GM18499 (cell line): ENCODE data around the gene RHBDL3.
"Not testable (repeated sequence)": the region's sequence is repeated elsewhere in the genome, so short reads cannot be mapped to it uniquely, and the experiment has no call there.

Experiments
- ATAC-seq: cut with Tn5 transposase; IDR thresholded peaks from one replicate; pipeline ENCODE4 v1.9.1; 2021; ENCODE audit warnings: moderate number of reproducible peaks; ENCODE audit not compliant: insufficient read depth, unreplicated experiment

Gene RHBDL3

GRCh38 chr17:32319548-32319905 is 53.9 kb downstream of the RHBDL3 start:
- no peak for ATAC-seq

DNA sequence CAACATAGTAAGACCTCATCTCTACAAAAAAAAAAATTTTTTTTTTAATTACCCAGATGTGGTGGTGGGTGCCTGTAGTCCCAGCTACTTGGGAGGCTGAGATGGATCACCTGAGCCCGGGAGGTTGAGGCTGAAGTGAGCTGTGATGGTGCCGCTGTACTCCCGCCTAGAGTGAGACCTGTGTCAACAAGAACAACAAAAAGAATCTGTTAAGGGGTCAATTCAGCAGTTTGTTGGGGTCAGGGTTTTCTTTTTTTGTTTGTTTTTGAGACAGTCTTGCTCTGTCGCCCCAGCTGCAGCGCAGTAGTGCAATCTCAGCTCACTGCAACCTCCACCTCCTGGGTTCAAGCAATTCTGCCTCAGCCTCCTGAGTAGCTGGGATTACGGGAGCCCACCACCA is 54.4 kb downstream of the RHBDL3 start:
- not testable (repeated sequence) for ATAC-seq

DNA sequence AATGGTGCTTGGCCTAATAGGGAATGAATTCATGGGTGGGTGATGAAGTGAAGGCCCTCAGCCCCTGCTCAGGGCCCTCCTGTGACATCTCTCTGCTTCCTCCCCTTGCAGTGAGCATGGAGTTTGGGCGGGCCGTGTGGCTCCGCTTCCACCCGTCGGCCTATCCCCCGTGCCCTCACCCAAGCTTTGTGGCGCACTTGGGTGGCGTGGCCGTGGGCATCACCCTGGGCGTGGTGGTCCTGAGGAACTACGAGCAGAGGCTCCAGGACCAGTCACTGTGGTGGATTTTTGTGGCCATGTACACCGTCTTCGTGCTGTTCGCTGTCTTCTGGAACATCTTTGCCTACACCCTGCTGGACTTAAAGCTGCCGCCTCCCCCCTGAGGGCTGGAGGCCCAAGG is 55.2 kb downstream of the RHBDL3 start:
- no peak for ATAC-seq

DNA sequence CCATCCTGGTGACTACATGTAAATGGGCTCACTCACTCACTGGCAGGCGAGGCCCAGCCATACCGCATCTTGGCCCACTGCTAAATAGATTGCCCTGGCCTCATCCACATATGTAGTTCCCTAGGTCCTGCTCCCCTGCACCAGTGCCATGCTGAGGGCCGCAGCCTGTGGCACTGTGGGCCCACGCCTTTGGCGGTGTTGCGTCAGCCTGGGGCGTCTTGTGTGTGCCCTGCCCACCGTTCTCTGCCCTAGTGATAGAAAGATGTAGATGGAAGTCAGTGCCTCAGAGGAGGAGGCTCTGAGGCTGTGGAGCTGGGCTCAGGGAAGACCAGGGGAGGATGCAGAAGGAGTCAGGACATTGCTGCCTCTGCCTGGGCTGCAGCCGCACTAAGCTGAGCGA is 57.4 kb downstream of the RHBDL3 start:
- no peak for ATAC-seq

DNA sequence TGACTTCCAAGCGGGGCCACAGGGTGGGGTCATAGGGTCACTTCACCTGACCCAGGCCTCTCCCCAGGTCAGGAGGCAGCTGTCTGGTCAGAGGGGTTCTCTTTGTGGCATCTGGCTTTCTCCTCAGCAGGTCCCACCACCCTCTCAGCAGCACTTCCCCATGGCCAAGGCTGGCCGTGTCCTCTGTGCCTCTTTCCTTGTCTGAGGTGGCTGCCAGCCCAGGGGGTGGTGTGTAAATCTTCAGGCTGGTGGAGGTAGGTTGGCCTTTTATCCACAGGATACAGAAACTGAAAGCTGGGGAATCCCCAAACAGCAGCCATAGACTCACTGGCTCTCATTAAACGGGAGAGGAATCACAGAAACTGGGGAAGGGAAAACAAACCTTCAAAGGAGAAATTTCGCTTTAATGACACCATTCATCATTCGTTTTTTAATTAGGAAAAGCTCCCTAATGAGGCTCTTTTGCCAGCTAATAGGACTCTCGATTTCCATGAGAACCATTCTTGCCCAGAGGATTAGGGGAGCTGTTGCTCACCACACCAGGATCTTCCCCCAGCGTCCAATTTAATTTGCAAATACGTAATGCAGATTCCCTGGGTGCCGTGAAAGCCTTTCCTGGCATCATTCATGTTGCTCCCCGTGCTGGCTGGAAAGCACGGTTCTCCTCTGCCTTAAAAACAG is 58.3 kb downstream of the RHBDL3 start:
- no peak for ATAC-seq

DNA sequence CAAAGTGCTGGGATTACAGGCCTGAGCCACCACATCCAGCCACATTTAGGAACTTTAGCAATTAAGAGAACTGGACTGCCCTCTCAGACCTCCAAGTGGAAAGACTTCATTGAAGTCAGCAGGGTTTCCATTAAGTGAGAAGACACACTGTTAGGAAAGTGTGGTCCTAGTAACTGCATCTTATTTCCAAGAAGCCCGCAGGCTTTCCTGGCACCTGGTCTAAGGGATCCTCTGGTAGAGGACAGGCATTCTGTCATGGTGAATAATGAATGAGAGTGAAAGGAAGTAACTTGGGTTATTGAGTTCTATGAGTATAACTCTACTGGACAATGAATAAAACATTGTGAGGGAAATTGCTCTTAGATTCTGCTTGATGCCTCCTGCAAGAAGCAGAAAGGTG is 62.3 kb downstream of the RHBDL3 start:
- ATAC-seq = no peak

GRCh38 chr17:32330147-32330546 is 64.5 kb downstream of the RHBDL3 start:
- ATAC-seq = no peak

GRCh38 chr17:32331243-32332040 is 65.8 kb downstream of the RHBDL3 start:
- ATAC-seq = no peak

- no peak for ATAC-seq
Measured at GRCh38 chr17:32333187-32333586, 67.6 kb downstream of the RHBDL3 start.

GRCh38 chr17:32335046-32335445 is 69.4 kb downstream of the RHBDL3 start:
- no peak for ATAC-seq

- no peak for ATAC-seq
Measured at GRCh38 chr17:32335687-32336086, 70.1 kb downstream of the RHBDL3 start.

GRCh38 chr17:32341141-32341856 is 75.7 kb downstream of the RHBDL3 start:
- no peak for ATAC-seq

- peak; percentile 59 for ATAC-seq
Measured at GRCh38 chr17:32341857-32342602, 76.4 kb downstream of the RHBDL3 start, which contains the start of gene C17orf75. C17orf75 (minus strand) TSS chr17:32342173; CDS start chr17:32342139, 34 bp downstream.

DNA sequence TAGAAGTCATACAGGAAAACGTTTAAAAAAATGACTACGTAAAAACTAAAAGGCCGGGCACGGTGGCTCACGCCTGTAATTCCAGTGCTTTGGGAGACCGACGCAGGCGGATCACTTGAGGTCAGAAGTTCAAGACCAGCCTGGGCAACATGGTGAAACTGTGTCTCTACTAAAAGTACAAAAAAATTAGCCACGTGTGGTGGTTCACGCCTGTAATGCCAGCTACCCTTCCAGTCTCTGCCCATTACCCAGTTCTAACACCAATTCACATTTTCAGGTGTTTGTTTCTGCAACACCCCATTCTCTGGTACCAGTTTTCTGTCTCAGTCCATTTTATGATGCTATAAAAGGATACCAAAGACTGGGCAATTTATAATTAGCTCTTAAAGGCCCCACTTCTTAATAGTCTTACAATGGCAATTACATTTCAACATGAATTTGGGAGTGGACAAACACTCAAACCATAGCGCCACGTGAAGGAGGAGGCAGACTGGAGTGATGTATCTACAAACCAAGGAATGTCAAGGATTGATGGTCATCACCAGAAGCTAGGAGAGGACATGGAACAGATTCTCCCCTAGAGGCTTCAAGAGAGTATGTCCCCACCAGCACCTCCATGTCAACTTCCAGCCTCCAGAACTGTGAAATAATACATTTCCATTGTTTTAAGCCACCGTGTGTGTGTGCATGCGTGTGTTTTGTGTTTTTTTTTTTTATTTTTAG is 77.1 kb downstream of the RHBDL3 start:
- no peak for ATAC-seq

DNA sequence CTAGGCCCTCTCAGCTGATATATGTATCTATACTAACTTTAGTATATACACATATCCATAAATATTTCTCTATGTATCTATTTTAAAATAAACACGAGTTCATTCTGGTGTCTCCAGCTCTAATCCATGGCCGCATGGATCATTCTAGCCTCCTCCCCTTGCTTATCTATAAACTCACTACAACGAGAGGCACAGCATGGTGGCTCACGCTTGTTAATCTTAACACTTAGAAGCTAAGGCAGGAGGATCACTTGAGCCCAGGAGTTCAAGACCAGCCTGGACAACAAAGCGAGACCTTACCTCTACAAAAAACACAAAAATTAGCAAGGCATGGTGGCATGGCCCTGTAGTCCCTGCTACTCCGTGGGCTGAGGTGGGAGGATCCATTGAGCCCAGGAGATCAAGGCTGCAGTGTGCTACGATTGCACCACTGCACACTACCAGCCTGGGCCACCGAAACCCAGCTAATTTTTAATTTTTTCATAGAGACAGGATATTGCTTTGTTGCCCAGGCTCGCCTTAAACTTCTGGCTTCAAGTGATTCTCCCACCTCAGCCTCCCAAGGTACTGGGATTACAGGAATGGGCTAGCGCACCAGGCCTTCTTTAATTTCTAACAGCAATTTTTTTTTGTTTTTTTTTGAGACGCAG is 80.4 kb downstream of the RHBDL3 start:
- ATAC-seq = no peak

DNA sequence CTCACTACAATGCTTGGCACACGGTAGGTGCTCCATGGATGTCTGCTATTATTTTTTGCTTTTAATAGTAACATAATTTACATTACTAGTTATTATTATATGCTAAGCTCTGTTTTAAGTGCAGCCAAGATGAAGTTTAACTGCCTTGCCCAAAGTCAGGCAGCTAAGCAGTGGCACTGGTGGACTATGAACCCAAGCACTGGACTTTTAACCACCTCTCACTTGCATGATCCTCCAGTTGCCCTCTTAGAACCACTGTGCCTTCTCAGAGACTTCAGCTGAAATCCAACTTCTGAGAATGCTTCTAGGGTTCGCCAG is 82.8 kb downstream of the RHBDL3 start:
- no peak for ATAC-seq

GRCh38 chr17:32349503-32349853 is 83.8 kb downstream of the RHBDL3 start:
- no peak for ATAC-seq

GRCh38 chr17:32349854-32350665 is 84.4 kb downstream of the RHBDL3 start, which contains the start of gene ZNF207:
ZNF207 (plus strand) TSS chr17:32350157; CDS start chr17:32350286, 129 bp downstream.
- peak; percentile 86 for ATAC-seq
